Pons (tissue), 1 donor: ENCODE results near the gene UXS1.

ENCODE experiments used
- DNase-seq: peaks from one replicate; pipeline ENCODE4 v3.0.0-alpha.2; 2016; ENCODE audit warnings: low spot score

The UXS1 gene

DNA sequence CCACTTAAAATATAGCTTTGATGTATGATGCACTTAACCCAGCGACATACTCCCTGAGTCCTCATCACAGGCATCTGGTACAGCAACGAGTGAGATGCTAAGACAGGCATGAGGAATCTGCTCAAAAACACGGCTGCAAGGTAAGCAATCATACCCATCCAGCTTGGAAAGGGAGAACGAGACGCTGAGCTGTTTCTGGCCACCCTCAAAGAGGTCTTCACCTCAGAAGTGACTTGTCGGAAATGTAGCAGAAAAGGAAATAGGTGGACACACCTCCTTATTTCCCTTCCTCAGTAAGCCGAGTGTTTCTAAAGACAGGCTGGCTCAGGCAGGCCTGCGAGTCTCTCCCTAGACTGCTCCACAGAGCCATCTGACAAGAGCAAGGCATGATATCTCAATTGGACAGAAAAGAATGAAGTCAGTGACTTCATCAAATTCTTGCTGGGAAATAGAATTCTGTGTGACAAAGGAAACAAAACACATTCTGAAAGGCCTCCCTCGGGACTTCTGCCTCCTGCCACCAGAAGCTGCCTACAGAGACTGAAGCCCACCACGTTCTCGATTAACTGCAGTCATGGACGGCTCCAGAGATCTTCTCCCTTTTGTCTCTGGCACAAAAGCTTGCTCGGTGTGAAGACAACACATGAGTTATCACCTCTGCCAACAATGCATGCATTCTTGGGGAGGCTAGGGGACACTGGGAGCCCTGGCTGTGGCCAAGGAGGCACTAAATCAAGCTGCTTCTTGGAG, 84.3 kb downstream of the UXS1 start:
- no peak for DNase-seq

DNA sequence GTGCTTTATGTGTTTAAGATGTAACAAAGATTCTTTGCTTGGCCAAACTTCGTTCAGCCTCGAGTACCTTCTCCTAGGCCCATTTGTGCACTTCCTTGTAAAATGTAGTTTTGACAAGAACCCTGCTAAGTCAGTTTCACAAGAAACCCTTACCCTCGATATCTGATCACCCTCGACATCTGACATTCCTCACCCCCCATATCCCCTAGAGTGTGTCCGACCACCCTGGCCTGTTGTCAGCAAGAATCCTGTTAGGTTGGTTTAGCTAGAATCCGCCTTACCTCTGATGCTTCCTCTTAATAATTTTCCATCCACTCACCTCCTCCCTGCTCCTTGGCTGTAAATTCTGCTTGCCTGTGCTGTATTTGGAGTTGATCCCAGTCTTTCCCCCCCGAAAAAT, 85.3 kb downstream of the UXS1 start:
- no peak for DNase-seq

DNA sequence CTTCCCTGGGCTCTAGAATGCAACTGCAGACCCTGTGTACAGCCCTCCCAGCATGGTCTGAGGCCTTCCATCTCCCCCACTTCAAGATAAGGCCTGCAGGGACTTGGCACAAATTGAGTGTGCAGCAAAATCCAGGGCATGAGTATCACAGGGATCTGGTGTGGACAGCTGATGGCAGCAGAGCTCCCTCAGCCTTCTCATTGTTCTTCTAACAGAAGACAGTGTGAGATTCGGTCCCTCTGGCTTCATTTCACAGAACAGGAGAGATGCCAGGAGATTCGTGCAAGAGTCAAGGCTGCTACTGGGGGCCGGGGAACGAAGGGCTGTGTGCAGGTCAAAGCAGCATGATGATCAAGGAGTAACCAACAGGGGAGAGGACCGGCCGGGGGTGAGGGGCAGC, 85.8 kb downstream of the UXS1 start:
- DNase-seq, result peak; percentile 65

DNA sequence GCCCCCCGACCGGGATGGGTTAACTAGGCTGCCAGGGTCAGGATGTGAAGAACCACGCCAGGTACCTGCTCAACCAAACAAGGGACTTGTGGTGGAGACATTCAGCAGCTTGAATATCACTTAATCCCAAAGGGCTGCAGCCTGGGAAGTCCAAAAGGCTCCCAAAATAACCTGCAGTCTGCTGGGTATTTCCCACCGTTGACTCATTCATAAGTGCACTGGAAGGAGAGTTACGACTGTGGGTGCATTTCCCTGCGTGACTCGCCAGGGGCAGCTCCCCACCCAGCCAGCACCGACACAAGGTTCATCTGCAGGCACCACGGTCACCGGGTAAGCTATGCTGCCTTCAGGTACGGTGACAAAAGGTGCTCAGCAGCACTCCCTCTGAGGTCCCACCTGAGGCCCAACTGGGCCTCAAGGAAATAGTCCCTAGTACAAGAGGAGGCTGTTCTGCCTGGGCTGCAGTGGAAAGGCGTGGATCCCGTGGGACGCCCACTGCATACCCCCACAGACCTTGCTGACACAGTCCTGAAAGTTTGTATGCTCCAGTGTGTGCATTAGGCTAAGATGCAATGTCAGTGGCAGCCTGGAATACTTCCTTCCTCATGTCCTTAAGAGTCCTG, 86.5 kb downstream of the UXS1 start:
- DNase-seq, result no peak

DNA sequence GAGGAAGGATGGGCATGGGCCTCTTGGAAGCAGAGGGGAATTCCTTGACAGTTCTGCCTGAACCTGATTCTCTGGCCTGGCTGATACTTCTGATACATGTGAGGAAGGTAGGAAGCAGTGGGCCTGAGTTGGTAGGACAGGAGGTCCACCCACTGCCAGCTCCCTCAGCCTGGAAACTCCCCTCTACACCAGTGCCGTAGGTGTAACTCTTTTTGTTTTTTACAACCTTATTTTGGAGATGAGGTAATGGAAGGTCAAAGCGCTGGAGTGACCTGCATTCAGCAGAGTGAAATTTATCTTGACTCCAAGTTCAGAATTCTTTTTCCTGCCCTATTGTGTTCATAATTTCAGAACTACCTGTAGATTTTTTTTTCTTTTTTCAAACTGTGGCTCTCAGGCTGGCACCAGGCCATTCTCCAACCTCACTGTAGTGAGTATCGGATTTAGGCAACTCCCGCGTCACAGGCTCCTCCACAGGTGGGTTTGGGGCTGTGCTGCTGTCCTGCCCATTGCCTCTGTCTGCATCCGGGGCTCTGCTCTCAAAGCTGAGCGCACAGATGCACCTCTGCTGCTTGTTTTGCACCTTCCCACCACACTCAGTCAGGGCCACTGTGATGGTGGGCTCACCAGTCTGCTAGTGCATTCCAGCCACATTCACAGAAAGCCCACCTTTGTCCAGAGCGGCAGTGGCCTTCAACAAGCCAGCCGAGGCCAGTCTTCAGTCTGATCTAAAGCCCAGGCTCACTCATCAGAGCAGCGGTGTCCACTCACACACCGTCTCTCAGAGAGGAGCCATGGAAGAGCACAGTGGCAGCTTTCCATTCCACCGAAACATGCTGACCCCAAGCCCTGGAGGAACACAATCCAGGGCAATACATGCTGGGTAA, 87.2 kb downstream of the UXS1 start:
- no peak for DNase-seq

DNA sequence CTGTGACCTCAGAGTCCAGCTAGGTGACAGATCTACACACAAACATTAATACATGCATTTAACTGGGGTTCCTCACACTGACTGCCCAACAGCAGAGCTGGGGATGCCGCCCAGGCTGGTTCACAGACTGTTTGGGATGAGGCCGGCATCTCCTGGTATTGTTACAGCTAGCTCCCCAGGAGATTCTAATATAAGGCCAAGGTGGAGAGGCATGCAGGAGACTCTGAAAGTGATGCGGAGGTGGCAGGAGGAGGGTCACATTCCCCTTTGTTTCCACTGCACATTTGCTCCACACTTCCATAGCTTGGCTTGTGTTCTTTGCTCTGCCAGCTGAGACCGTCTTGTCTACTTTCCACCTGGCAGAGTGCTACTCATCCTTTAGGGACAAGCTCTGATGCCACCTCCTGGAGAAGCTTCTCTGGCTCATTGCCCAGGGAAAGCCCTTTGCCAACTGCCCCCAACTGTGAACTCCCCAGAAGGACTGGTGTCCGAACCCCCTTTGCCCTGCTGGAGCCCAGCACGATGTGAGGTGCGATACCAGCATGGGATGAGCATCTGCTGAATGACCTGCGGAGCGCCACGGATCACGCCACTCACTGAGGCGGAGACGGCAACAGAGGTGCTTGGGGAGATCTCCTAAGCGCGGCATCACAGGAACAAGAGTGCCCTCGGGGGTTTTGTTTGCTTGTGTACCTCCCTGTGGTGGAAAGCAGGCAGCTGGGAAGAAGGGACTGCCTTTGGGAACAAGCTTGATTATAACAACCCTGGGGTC, 88.8 kb downstream of the UXS1 start:
- no peak for DNase-seq

DNA sequence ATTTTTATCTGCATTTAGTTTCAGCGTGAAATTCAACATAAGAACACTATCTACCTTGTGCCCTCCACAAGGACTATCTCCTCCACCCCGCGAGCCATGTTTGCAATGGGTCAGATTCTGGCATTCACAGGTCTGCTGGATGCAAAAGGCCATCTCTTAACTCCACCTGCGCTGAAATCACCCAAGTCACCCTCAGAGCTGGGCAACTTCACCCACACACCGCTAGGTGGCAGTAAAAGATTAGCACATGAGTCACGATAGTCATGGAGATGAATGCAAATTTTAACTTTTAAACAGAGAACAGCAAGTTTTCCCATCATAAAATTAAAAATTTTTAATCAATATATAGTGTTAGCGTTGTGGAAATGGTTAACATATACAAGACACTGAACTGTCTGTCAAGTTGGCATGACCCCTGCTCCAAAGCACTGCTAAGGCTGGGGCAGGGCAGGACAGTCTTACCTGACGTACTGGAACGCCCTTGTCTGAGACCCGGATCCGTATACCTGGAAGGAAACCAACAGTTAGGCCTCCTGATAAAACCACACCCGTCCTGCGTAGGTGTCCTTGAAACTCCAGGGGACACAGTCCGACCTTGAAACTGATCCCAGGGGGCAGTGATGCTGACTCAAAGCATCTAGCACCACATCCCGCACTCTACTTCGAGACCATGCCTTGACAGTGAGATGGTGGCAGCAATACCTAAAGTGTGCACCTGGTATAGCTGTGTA, 89.6 kb downstream of the UXS1 start:
- peak; percentile 68 for DNase-seq

DNA sequence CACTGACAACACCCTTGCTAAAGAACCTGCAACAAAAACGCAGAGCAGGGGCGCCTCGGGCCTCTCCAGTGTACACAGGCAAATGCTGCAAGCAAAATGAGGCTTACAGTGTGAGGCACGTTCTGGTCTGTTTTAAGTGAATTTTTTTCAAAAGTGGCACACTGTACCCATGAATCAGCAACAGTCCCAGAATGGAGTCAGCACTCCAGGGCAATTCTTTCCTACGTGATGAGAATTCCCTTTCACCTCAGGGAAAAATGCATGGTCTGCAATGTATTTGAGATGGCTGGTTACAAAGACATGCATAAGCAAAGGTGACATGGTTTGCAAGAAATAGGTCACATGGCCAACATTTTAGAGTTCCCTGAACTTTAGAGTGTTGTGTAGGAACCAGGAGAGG, 94.4 kb downstream of the UXS1 start:
- no peak for DNase-seq

DNA sequence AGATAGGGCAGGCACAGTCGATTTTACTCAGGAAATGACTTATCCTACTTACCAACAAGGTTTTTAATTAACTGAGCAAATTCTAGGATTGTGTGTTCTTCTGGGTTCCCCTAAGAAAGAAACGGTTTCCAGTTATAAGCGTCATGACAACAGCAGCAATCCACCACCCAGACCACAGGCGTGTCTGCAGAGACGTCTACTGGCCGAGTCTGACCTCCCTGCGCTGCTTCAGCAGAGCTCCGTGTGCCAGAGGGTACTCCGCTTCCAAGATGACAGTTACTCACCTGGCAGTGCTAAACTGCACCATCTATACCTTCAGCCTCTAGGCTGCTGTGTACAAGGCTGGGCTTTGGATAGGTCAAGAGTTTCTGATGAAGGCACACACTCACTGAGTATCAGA, 95.4 kb downstream of the UXS1 start:
- no peak for DNase-seq

DNA sequence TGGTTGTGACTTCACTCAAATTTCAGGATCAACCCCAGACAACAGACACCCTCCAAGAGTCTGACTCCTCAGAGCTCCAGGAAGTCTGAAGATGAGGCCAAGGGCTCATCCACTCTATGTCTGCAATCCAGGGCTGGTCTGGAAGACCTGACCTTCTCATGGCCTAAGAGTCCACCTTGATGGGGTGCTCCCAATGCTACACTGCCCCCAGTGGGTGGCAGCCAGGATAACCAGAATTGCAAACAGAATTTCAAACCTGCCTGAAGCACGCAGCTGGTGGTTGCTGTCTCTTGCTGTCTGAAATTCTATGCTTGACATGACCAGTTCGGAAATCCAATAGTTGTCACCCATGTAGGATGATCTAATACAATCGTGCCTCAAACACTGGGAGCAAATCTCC, 96.0 kb downstream of the UXS1 start:
- no peak for DNase-seq

DNA sequence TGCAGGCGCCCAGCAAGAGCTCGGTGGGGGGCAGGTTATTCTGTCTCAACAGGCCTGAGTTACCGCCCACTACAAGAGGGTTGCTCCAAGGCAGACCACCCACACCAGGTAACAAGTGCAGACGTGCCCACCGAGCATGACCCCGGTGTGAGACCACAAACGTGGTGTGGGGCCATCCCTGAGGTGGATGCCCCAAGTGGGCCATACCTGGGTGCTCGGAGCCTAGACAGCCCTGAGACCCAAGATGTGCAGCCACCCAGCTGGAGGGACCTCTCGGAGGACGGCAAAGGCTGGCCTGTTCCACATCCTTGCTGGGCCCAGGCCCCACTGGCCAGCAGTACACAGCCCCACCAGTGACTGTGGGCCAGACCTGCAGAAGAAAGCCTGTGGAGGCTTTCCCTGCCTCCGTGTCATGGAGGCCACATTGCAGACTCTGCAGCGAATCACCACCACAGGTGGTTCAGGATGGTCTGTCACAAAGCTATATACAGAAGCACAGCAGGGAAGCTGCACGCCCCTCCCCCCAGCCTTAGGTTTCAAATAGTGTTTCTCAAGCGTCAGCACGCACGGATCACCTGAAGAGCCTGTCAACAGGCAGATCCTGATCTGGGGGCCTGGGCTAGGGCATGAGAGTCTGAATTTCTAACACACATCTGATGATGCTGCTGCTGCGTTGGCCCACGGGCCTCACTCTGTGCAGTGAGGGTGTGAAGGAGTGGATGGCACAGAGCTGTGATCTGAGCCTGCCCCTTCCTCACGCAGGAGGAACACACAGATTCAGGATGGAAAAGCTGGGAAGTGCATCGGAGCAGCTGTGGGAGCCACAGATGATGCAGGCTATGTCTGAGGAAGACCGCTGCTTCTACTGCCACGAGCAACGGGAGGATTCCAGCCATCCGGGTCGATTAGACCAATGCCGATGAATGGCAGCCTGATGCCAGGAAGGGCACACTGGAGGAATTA, 96.8 kb downstream of the UXS1 start:
- no peak for DNase-seq

DNA sequence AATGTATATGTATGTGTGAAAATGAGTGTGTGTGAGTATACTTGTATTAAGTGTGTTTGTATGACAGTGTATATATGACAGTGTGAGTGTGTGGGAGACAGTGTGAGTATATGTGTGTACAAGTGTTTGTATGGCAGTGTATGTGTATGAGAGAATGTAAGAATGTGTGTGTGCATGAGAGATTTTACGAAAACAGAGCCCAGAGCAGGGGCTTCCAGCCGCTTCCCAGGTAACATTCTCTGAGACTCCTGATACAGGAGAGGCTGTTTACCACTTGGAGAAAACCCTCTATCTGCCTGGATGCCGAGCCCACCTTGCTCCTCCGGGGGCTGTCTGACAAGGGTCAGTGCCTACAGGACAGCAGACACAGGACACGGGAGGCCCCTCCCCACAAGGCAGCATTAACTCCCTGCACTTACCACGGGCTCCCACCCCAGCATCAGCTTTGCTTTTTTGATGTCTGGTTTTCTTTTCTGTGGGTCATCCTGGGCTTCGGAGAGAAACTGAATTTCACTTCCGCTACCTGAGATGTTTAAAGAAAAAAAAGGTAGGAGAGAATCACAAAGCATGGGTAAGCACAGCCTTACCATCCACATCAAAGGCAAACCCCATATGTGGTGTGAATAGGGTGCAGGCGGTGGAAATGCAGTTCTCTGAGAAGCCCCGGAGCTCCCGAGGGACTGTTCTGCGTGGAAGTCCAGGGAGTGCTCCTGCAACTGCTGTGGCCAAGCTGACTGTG, 97.6 kb downstream of the UXS1 start:
- DNase-seq, result no peak

DNA sequence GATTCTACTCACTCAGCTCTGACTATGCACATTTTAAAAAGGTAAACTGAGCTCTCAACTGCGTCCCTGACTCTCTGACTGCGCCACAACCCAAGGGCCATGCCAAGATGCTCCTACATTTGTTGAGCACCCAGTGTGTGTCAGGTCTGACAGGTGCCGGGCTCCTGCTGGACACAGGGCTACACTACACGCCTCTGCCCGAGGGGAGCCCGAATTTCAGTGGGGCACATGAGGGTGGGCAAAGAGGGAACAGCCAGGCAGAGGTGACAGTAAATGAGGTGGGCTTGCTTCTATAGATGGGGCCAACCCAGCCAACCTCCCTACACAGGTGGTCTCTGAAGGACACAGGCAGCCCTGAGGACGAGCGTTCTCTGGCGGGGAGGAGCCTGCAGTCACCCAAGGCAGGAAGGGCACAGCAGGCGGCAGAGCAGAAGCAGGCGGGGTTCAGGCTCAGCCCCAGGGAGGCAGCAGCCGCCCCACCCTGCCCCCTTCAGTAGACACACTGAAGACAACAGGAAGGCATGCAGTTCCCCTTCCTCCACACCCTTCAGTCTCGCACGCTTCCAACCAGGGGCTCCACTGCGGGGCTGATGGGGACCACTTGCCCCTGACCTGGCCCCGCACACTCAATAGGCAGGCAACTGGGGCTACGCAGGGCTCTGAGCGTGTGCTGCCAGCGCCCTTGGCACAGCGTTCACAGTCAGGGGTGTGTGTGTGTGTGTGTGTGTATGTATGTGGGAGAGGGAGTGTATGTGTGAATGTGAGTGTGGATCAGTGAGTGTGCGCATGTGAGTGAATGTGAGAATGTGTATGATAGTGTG, 98.4 kb downstream of the UXS1 start:
- DNase-seq, result no peak

DNA sequence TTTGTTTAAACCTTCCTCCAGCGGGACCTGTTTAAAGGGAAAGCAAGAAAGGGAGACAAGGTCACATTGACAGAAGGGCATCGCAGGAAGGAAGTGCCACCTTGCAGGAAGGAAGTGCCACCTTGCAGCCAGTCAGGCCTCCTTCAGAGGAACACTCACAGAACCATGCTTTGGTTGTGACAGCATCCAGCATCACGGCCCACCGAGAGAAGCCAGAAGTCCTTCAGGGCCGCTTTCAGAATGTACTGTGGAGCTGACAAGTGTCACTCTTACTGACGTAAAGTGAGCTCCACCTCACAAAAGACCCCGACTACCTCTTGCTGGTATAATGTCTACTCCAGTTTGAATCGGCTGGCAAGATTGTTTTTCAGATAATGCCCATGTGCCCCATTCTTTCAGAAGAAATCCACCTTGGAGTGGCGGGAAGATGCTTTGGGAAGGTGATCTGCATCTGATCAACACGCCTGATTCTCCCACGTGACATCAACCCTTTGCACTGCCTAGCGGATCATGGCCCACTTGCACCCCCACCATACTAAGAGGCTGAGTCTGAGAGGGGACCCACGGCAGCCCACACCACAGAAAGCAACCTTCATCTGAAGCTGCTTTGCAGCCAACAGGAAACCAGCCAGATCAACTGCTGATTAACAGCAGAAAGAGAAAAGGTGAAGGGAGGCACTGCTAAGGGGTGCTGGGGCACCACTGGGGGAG, 99.8 kb downstream of the UXS1 start:
- no peak for DNase-seq

DNA sequence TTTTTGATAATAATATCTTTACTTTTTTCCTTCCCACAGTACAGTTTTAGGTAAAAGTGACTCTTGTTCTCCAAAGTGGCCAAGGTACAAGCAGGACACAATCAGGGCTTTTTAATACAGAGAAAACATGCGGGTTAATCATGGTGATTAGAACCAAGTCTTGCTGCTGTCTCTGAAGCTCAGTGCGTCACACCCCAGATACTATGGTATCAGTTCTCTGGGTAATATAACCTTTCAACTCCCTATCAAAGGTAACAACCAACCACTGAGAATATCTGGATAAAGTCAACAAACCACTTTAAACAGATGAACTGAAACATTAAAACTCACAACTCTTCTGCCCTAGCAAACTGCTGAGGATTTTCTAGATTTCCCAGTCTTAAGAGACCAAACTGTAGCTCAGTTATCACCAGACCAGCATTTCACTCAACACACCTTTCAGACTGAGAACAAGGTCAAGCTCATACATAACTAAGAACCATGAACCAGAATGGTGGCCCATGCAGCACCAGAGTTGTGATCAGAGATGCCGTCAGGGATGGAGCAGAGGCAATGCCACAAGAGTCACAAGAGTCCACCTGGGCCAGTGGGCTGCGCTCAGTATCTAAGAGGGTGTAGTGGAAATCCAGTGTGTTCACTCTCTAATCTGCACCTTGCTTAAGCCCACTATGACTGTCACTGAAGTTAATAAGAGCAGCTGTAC, 103.0 kb downstream of the UXS1 start:
- DNase-seq, result no peak

DNA sequence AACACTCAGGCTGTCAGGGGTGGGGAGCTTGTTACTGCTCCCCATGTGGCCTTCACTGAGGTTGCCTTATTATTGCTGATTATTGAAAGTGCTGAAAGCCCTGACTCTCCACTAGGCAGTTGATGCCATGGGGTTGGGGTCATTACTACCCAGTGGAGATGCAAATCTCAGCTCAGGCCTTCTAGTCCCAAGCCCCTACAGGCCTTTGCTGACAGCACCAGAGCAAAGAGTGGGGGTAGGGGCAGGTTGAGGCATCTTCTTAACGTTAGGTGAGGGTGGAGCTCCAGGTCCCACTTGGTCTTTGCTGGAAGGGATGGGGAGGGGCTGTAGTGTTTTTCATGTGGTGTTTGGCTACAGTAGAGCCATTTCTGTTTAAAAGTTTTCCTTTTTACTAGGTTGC, 104.5 kb downstream of the UXS1 start:
- no peak for DNase-seq

DNA sequence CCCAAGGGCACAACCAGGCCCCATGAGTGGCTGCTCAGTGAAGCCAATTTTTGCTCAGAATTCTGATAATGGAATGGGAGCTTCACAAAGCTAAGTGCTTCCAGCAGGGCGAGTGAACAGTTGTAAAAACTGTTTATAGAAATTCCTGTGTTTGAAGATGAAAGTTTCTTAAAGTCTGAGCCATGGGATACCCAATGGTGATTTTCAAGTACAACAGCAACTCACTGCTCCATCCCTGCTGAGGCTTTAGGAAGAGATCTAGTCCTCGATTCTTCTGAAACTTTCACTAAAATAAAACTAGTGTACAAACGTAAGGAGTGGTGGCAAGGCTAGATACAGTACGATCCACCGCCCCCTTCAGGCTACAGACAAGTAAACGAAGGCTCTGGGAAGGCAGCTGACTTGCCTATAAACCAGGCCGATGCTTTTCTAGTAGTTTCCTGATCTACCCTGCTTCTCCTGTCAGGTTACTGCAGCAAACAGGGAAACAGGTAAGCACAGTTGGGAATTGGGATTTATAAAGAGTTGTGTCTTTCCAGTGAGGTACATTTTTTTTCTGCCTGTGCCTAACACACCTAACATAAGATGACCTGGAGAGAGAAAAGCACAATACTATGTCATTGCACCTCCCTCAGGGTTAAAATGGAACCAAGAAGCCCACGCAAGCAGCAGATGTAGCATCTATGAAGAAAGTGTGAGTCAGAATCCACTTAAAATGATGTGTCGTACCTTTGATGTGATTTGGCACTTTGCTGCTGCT, 108.7 kb downstream of the UXS1 start:
- peak; percentile 14 for DNase-seq
